SU-DHL-6 (cell line): Measurements from ENCODE around the gene UMAD1.

ENCODE experiments used
- H2AFZ ChIP-seq: fragments of 200-600 bp; sonication (generic); 2 replicates; pipeline ENCODE4 v1.6.1; 2014; ENCODE audit warnings: low read depth, mild to moderate bottlenecking, moderate library complexity, mixed read lengths, antibody characterized with exemption, low read length; ENCODE audit not compliant: severe bottlenecking
- H3F3A ChIP-seq: fragments of 200-600 bp; shearing (Covaris generic); 2 replicates; pipeline ENCODE4 v1.6.0; 2016; ENCODE audit warnings: antibody characterized with exemption, mild to moderate bottlenecking; ENCODE audit not compliant: insufficient read depth
- H3K27ac ChIP-seq: fragments of 200-600 bp; sonication (generic); 2 replicates; pipeline ENCODE4 v1.5.1; 2016; ENCODE audit warnings: low read depth, mild to moderate bottlenecking, low read length, moderate library complexity, mixed read lengths
- H3K27me3 ChIP-seq: fragments of 200-600 bp; sonication (generic), shearing (Covaris generic); 2 replicates; pipeline ENCODE4 v1.6.0; 2014; ENCODE audit warnings: mild to moderate bottlenecking, low read length
- H3K36me3 ChIP-seq: fragments of 200-600 bp; sonication (generic); 2 replicates; pipeline ENCODE4 v1.6.1; 2014; ENCODE audit warnings: mild to moderate bottlenecking, low read length, mixed read lengths
- H3K4me2 ChIP-seq: fragments of 300-600, 200-600 bp; shearing (Covaris generic), sonication (generic); 2 replicates; pipeline ENCODE4 v1.6.0; 2014; ENCODE audit warnings: low read length, low read depth, mild to moderate bottlenecking; ENCODE audit not compliant: poor library complexity, severe bottlenecking
- H3K4me3 ChIP-seq: fragments of 200-600 bp; sonication (generic); 2 replicates; pipeline ENCODE4 v1.5.1; 2014; ENCODE audit warnings: antibody characterized with exemption, low read length, mild to moderate bottlenecking, mixed read lengths; ENCODE audit not compliant: insufficient read depth, poor library complexity, severe bottlenecking
- H3K79me2 ChIP-seq: fragments of 200-600 bp; sonication (generic); 2 replicates; pipeline ENCODE4 v1.6.1; 2014; ENCODE audit warnings: mild to moderate bottlenecking, low read length, moderate library complexity; ENCODE audit not compliant: insufficient read depth
- H3K9ac ChIP-seq: fragments of 200-600 bp; sonication (generic); 2 replicates; pipeline ENCODE4 v1.7.0; 2014; ENCODE audit warnings: mild to moderate bottlenecking, low read length
- H3K9me2 ChIP-seq: fragments of 200-600 bp; sonication (generic); replicated peaks from 2 replicates; pipeline ENCODE4 v1.6.1; 2014; ENCODE audit warnings: low read length; ENCODE audit not compliant: insufficient read depth
- H3K9me3 ChIP-seq: fragments of 200-600 bp; sonication (generic); 2 replicates; pipeline ENCODE4 v1.6.1; 2014; ENCODE audit warnings: low read length, mixed read lengths; ENCODE audit not compliant: insufficient read depth
- H4K20me1 ChIP-seq: fragments of 200-600 bp; sonication (generic); 2 replicates; pipeline ENCODE4 v1.6.1; 2014; ENCODE audit warnings: low read depth, mild to moderate bottlenecking, antibody characterized with exemption, low read length, moderate library complexity, mixed read lengths
- EZH2phosphoT487 ChIP-seq: fragments of 200-600 bp; sonication (generic), shearing (Covaris generic); conservative IDR thresholded peaks from 2 replicates; pipeline ENCODE4 v1.6.1; 2018; ENCODE audit warnings: mild to moderate bottlenecking, antibody characterized with exemption, low read length, moderate library complexity, mixed read lengths
- TF ChIP-seq, protein P1 (sequence below): fragments of 200-600 bp; sonication (generic); IDR thresholded peaks from one replicate; pipeline ENCODE4 v1.5.1; 2017; ENCODE audit warnings: antibody characterized with exemption, mild to moderate bottlenecking, low read length, moderate library complexity; ENCODE audit not compliant: insufficient read depth, poor library complexity, severe bottlenecking

Gene UMAD1

DNA sequence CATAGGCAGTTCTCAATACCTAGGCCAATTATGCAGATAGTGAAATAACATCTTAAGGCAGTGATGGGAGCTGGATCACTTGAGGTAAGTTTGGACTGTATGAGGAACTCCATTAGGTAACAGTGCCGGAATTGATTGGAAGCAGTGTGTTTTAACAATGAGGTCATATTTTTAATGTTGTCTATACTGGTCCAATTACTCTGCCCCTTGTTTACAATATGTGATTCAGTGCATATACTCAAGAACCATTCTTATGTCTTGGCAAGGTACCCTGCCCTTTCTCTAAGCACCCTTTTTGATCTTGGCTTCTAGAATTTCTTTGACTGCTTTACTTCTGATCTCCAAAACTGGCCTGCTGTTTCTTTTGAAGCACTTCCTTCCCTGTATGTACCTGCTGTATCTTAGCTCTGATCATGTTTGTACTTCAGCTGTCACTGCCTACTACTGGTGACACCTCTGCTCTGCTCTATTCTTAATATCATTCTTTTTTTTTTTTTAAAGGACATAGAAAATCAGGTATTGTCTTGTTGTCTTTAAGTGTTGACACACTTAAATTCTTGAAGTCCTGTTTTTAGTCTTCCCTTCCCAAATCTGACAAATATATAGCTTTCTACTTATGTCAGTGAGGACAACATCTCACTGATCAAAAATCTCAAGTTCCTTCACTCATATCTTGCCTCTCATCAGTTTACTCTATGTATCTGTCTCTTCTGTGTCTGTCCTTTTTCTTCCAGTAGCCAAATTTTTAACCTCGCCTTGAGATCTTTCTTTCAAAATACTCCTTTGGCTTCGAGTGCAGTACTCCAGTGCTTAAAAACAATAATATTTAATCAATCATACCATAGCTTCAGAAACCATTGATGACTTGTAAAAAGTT lies 124.2 kb downstream of the UMAD1 start:
- Histone ChIP-seq H3F3A (no peaks in the 10 kb centered on the region), H3K4me3 (no peak overlapping the region), H3K27ac (no peak overlapping the region), H3K27me3 (no peaks in the 10 kb centered on the region), H2AFZ (no peak overlapping the region), H3K79me2 (no peaks in the 10 kb centered on the region), H4K20me1 (no peaks in the 10 kb centered on the region), H3K9ac (no peak overlapping the region), H3K9me3 (no peaks in the 10 kb centered on the region), H3K4me2 (no peak overlapping the region), H3K36me3 (no peaks in the 10 kb centered on the region), H3K9me2 (no peaks in the 10 kb centered on the region)
- TF ChIP-seq, protein P1, sequence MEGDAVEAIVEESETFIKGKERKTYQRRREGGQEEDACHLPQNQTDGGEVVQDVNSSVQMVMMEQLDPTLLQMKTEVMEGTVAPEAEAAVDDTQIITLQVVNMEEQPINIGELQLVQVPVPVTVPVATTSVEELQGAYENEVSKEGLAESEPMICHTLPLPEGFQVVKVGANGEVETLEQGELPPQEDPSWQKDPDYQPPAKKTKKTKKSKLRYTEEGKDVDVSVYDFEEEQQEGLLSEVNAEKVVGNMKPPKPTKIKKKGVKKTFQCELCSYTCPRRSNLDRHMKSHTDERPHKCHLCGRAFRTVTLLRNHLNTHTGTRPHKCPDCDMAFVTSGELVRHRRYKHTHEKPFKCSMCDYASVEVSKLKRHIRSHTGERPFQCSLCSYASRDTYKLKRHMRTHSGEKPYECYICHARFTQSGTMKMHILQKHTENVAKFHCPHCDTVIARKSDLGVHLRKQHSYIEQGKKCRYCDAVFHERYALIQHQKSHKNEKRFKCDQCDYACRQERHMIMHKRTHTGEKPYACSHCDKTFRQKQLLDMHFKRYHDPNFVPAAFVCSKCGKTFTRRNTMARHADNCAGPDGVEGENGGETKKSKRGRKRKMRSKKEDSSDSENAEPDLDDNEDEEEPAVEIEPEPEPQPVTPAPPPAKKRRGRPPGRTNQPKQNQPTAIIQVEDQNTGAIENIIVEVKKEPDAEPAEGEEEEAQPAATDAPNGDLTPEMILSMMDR, result no peak
- no peak for TF ChIP-seq EZH2phosphoT487

DNA sequence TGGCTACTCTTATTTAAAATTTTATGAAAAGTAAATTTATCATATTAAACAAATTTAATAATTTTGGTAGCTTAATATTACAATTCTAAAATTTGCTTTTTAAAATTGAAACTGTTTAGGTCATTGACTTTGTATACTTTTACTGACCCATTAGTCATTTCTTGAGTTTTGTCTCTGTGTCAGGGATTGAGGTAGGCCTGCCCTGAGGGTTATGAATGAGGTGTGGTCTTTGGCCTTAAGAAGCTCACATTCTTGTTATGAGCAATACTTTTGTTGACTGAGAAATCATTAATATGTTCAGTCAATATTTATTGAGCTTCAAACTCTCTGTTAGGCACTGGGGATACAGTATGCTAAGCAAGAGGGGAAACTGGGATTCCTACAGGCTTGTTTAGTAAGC lies 124.9 kb downstream of the UMAD1 start:
- Histone ChIP-seq H4K20me1 (no peaks in the 10 kb centered on the region), H2AFZ (no peak overlapping the region), H3K36me3 (no peaks in the 10 kb centered on the region), H3K4me2 (no peak overlapping the region), H3K27ac (no peak overlapping the region), H3K9ac (no peak overlapping the region), H3K4me3 (no peak overlapping the region), H3K9me3 (no peaks in the 10 kb centered on the region), H3K9me2 (no peaks in the 10 kb centered on the region), H3K79me2 (no peaks in the 10 kb centered on the region), H3K27me3 (no peaks in the 10 kb centered on the region), H3F3A (no peaks in the 10 kb centered on the region)
- TF ChIP-seq EZH2phosphoT487, result no peak
- TF ChIP-seq, protein P1, result no peak

DNA sequence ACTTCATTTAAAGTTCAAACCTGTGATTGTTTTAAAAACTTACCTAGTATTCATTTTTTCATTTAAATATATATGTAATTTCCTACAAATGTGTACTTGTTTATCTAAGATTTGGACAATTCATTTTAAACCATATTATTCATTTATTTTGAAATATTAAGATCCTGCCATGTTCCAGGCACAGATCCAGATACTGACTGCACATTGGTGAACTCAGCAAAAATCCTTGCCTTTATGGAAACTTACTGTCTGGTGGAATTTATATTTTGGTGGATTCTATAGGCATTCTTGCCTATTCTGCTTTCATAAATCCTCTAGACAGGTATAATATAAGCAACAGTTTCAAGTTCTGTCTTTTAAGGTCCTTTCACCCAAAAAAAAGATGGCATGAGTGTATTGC lies 126.1 kb downstream of the UMAD1 start:
- no peak overlapping the region for H2AFZ ChIP-seq
- no peak overlapping the region for H3K9ac ChIP-seq
- no peak overlapping the region for H3K27ac ChIP-seq
- no peaks in the 10 kb centered on the region for H3F3A ChIP-seq
- no peaks in the 10 kb centered on the region for H4K20me1 ChIP-seq
- TF ChIP-seq, protein P1, result no peak
- TF ChIP-seq EZH2phosphoT487, result no peak
- no peaks in the 10 kb centered on the region for H3K9me2 ChIP-seq
- no peaks in the 10 kb centered on the region for H3K27me3 ChIP-seq
- no peaks in the 10 kb centered on the region for H3K79me2 ChIP-seq
- H3K9me3 ChIP-seq, result no peaks in the 10 kb centered on the region
- no peak overlapping the region for H3K4me3 ChIP-seq
- H3K4me2 ChIP-seq, result no peak overlapping the region
- H3K36me3 ChIP-seq, result no peaks in the 10 kb centered on the region
